NCI-H774 (cell line): ENCODE measurements around the gene KLF15.
A peak's percentile ranks its signal among the peaks of the same experiment; 100 is the strongest.

ENCODE experiments used
- DNase-seq: peaks from one replicate; lab custom pipeline; 2025; lab: John Stamatoyannopoulos, UW

KLF15 gene

DNA sequence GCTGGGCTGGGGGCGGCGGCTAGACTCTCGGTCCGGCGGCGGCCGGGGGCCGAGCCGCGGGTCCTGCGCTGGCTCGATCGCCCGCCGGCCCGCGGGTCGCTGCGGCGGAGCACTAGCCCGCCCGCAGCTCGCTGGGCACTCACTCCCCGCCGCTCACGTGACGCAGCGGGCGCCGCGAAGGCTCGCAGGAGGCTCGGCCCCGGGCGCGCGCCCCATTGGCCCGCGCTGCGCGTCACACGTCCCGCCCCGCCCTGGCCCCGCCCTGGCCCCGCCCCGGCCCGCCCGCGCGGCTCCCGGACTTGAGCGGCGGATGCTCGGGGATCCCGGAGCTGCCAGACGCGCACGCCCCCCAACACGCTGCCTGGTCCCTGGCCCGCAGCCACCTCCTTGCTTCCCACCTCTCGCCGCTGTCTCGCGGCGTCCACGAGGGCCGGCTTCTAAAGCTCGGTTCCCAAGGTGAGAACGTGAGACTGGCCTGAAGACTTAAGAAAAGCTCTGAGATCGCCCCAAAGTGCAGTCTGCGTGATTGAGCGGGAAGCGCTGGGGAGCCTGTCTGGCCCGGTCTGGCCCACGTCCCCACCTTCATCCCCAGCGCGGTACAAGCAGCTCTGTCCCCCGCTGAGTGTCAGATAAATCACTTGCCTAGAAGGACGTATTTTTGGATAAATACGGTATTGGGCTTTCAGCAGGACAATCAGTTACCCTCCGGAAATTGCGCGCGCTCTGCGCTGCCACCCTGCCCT is at the start of gene KLF15:
Gene KLF15, minus strand, starts transcription at position 114 of the 743 bp plus-strand sequence. CDS start 4,486 bp downstream, outside the sequence.
- DNase-seq = peak; percentile 77

DNA sequence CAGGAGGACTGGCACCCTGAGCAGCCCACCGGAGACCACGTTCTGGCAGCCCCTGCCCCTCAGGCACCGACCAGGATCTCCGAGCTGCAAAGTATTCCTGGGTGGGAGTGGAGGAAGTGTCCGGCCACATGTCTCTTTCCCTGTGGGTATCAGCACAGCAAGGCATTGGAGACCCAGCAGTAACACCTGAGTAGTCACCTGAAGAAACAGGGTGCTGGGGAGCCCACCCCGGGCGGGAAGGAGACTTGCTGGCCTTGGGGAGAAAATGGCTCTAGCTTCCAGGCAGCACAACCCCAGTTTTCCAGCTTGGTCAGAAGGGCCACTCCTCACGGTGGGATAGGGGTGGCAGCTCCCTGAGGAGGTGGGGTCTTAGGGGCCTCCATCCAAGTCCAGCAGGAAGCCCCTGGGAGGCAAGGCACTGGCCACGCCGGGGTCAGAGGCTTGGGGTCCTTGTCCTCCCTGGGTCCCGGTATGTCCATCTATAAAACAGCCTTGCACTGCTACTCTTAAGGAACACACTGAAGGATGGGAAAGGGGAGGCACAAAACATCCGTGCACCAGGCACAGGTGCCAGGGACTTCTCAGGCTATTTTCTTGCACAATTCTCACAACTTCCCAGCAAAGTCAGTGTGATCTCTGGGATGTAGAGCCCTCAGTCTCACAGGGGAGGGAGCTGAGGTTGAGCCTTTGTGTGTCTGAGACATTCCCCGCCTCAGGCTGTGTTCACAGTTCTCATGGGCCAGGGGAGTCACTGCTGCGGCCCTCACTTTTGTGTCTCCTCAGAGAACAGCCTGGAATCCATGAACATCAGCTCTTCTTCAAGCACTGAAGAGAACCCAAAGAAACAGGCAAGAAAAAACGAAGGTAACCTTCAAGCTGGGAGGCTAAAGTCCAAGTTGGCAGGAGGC is 49.4 kb upstream of the KLF15 start:
- no peak for DNase-seq

- no peak for DNase-seq
These were observed 45.6 kb upstream of the KLF15 start for GRCh38 chr3:126402666-126403302.

- no peak for DNase-seq
These were observed 45.0 kb upstream of the KLF15 start for GRCh38 chr3:126402178-126402577.

DNA sequence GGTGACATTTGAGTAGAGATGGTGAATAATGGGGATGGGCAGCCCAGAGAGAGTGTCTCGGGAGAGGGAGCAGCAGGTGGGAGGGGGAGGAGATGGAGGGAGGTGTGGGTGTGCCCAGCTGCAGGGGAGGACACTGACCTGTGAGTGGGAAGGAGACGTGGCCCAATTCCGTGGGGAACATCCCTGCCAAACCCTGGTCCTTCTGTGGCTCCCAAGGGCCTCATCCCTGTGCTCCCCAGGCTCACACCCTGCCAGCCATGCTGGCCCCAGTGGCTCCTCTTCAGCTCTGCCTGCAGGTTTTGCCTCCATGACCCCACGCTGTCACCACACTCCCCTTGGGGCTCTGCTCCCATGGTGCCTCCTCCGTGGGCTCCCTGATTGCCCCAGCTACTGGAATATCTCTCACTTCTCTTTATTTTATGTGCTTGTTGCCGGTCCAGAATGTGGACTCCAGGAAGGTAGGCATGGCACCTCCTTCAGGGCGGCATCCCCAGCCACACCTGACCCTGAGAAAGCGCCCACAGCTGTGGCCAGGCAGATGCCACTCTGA is 44.5 kb upstream of the KLF15 start:
- no peak for DNase-seq

GRCh38 chr3:126399756-126400155 is 42.5 kb upstream of the KLF15 start:
- no peak for DNase-seq

- DNase-seq = no peak
These were observed 42.1 kb upstream of the KLF15 start for GRCh38 chr3:126399351-126399735.

GRCh38 chr3:126398423-126399350 is 41.5 kb upstream of the KLF15 start:
- no peak for DNase-seq

GRCh38 chr3:126397610-126398422 is 40.6 kb upstream of the KLF15 start:
- DNase-seq = no peak

- DNase-seq = no peak
These were observed 39.3 kb upstream of the KLF15 start for GRCh38 chr3:126396536-126396935.

GRCh38 chr3:126395846-126396513 is 38.8 kb upstream of the KLF15 start:
- DNase-seq = no peak

DNA sequence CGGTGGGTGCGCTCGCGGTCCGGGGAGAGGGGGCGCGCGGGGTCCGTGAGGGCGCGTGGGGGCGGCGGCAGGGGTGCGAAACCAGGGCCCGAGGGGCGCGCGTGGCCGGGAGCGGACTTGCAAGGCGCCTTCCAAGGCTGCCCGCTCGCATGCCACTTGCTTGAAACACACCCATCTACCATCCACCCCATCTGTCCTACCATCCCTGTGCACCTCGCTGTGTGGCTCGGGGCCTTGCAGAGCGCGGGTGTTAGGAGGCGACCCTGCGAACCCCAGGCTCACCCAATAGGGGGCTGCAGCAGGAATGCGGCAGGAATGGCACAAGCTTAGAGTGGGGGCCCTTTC is 37.7 kb upstream of the KLF15 start:
- no peak for DNase-seq

GRCh38 chr3:126394179-126394976 is 37.2 kb upstream of the KLF15 start, which contains the start of gene CFAP100:
TSS of gene CFAP100 (plus strand) at chr3:126394909. CDS start at chr3:126396001, 1,092 bp downstream.
- DNase-seq = peak; percentile 7

- DNase-seq = no peak
These were observed 36.4 kb upstream of the KLF15 start for GRCh38 chr3:126393563-126393962.

GRCh38 chr3:126392246-126392645 is 35.0 kb upstream of the KLF15 start:
- no peak for DNase-seq

DNA sequence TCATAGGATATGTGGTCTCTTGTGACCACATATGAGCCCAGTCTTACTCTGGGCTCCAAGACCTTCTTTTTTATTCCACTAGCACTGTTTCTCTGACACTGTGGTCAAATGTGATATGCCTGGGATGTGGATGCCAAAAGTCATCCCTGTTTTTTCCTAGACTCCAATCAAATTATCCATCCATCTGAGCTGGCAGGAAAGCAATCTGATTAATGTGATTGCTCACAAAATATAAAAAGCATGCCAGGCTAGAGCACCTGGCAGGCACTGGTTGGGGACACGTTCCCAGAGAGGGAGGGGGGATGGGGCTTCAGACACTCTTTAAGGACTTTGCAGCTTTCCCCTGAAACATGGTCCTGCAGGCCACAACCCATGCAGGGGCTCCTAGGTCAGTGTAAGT is 34.4 kb upstream of the KLF15 start:
- no peak for DNase-seq

DNA sequence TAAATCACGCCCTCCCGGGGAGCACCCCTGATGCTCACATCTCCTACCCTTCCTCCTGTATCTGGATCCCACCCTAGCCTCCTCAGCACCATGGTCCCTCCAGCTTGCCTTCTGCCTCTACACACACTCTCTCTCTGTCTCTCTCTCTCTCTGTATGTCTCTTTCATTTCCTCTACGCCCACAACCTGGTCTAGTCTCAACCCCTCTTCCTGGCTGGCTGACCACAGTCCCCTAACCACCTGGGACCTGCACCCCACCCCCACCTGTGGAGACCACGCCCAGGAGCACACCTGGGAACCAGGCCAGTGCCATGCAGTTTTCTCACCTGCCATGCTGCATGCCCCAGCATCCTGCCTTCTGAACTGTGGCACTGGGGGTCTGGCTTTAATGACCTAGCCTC is 33.5 kb upstream of the KLF15 start:
- no peak for DNase-seq

- DNase-seq = no peak
These were observed 33.0 kb upstream of the KLF15 start for GRCh38 chr3:126390201-126390600.

DNA sequence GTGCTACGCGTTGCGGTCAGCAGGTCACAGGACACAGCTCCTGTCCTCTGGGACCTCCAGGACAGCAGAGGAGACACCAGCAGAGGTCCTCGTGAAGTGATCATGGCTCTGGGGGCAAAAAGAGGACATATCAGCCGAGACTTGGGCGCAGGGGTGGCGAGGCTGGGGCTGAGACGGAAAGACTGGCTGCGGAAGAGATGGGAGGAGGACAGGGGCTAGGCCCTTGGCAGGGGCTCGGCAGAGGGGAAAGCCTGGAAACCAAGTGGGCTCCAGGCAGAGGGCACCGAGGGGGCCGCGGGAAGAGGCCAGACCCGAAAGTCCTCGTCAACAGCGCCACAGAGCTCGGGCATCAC is 32.6 kb upstream of the KLF15 start:
- DNase-seq = no peak
